SU-DHL-6 (cell line): ENCODE results near the gene ZBTB21.

Experiments used
- H2AFZ ChIP-seq: fragments of 200-600 bp; sonication (generic); 2 replicates; pipeline ENCODE4 v1.6.1; 2014; ENCODE audit warnings: low read depth, mild to moderate bottlenecking, moderate library complexity, mixed read lengths, antibody characterized with exemption, low read length; ENCODE audit not compliant: severe bottlenecking
- H3F3A ChIP-seq: fragments of 200-600 bp; shearing (Covaris generic); 2 replicates; pipeline ENCODE4 v1.6.0; 2016; ENCODE audit warnings: antibody characterized with exemption, mild to moderate bottlenecking; ENCODE audit not compliant: insufficient read depth
- H3K27ac ChIP-seq: fragments of 200-600 bp; sonication (generic); 2 replicates; pipeline ENCODE4 v1.5.1; 2016; ENCODE audit warnings: low read depth, mild to moderate bottlenecking, low read length, moderate library complexity, mixed read lengths
- H3K27me3 ChIP-seq: fragments of 200-600 bp; sonication (generic), shearing (Covaris generic); 2 replicates; pipeline ENCODE4 v1.6.0; 2014; ENCODE audit warnings: mild to moderate bottlenecking, low read length
- H3K36me3 ChIP-seq: fragments of 200-600 bp; sonication (generic); 2 replicates; pipeline ENCODE4 v1.6.1; 2014; ENCODE audit warnings: mild to moderate bottlenecking, low read length, mixed read lengths
- H3K4me2 ChIP-seq: fragments of 300-600, 200-600 bp; shearing (Covaris generic), sonication (generic); 2 replicates; pipeline ENCODE4 v1.6.0; 2014; ENCODE audit warnings: low read length, low read depth, mild to moderate bottlenecking; ENCODE audit not compliant: poor library complexity, severe bottlenecking
- H3K4me3 ChIP-seq: fragments of 200-600 bp; sonication (generic); 2 replicates; pipeline ENCODE4 v1.5.1; 2014; ENCODE audit warnings: antibody characterized with exemption, low read length, mild to moderate bottlenecking, mixed read lengths; ENCODE audit not compliant: insufficient read depth, poor library complexity, severe bottlenecking
- H3K79me2 ChIP-seq: fragments of 200-600 bp; sonication (generic); 2 replicates; pipeline ENCODE4 v1.6.1; 2014; ENCODE audit warnings: mild to moderate bottlenecking, low read length, moderate library complexity; ENCODE audit not compliant: insufficient read depth
- H3K9ac ChIP-seq: fragments of 200-600 bp; sonication (generic); 2 replicates; pipeline ENCODE4 v1.7.0; 2014; ENCODE audit warnings: mild to moderate bottlenecking, low read length
- H3K9me2 ChIP-seq: fragments of 200-600 bp; sonication (generic); replicated peaks from 2 replicates; pipeline ENCODE4 v1.6.1; 2014; ENCODE audit warnings: low read length; ENCODE audit not compliant: insufficient read depth
- H3K9me3 ChIP-seq: fragments of 200-600 bp; sonication (generic); 2 replicates; pipeline ENCODE4 v1.6.1; 2014; ENCODE audit warnings: low read length, mixed read lengths; ENCODE audit not compliant: insufficient read depth
- H4K20me1 ChIP-seq: fragments of 200-600 bp; sonication (generic); 2 replicates; pipeline ENCODE4 v1.6.1; 2014; ENCODE audit warnings: low read depth, mild to moderate bottlenecking, antibody characterized with exemption, low read length, moderate library complexity, mixed read lengths
- EZH2phosphoT487 ChIP-seq: fragments of 200-600 bp; sonication (generic), shearing (Covaris generic); conservative IDR thresholded peaks from 2 replicates; pipeline ENCODE4 v1.6.1; 2018; ENCODE audit warnings: mild to moderate bottlenecking, antibody characterized with exemption, low read length, moderate library complexity, mixed read lengths
- TF ChIP-seq, protein P1 (sequence below): fragments of 200-600 bp; sonication (generic); IDR thresholded peaks from one replicate; pipeline ENCODE4 v1.5.1; 2017; ENCODE audit warnings: antibody characterized with exemption, mild to moderate bottlenecking, low read length, moderate library complexity; ENCODE audit not compliant: insufficient read depth, poor library complexity, severe bottlenecking

The ZBTB21 gene

DNA sequence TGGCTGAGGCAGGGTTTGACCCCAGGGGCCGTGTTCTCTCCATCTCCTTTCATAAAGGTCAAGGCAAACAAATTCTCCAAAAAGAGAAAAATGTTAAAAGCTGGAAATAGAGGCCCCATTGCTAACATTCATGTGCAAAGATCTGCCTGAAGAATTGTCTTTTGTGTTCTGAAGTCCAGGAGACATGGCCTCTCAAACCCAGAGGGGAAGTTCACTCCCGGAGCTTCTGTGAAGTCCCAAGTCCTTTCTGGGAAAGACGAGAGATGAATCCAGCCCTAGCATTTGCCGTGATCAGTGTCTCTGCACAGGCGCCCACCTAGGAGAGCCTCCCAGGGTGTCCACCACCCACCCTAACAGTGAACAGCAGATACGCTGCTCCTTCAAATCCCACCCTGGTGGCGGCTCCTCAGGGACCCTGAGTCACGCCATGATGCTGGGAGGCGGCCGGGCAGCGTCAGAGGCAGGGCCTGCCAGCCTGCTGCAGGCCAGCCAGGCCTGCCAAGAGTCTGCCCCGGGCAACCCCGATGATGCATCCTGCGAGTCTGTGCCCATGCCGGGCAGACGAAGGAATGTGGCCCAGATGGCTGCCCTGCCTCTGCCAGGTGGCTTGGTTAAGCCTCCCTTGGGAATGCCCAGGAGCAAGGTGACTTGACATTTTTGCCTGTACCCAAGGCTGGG lies 51.1 kb downstream of the ZBTB21 start:
- H3K27ac ChIP-seq: no peak overlapping the region

DNA sequence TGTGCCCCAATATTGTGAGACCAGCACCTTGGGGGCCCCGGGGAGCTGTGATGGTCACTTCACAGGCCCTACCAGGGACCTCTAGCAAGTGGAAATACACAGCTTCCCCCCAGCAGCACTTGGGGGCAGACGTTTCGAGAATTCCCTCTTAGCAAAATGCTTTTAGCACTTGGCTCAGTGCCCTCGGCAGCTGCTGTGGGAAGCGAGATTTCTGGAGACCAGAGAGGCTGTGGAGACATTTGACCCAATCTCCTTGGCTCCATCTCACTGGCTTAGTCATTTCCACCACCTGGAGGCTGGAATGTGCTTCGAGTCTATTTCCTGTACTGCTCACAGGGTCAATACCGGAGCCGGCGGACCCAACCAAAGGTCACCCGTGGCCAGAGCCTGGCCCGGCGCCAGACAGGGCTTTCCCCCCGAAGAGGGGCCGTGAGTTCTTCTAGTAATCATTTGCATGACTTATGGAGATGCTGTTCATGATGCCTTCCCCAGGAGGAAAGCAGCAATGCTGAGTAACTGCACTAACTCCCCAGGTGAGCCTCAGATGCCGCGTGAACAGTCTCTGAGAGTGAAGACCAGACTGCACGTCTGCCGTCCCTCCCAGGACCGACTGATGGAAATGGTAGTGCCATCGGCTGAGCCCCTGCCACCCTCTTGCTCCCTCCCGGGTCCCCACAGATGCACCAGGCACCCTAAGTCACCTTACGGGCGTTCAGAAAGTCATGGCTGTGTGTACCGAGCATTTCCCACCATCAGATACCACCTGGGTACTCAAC lies 52.0 kb downstream of the ZBTB21 start:
- no peak overlapping the region for H3K27ac ChIP-seq
- no peaks in the 10 kb centered on the region for H3F3A ChIP-seq
- no peaks in the 10 kb centered on the region for H3K79me2 ChIP-seq
- no peak overlapping the region for H3K9ac ChIP-seq
- no peaks in the 10 kb centered on the region for H3K9me2 ChIP-seq
- no peak overlapping the region for H3K4me3 ChIP-seq
- H3K4me2 ChIP-seq: no peak overlapping the region
- no peak for TF ChIP-seq EZH2phosphoT487
- TF ChIP-seq, protein P1, sequence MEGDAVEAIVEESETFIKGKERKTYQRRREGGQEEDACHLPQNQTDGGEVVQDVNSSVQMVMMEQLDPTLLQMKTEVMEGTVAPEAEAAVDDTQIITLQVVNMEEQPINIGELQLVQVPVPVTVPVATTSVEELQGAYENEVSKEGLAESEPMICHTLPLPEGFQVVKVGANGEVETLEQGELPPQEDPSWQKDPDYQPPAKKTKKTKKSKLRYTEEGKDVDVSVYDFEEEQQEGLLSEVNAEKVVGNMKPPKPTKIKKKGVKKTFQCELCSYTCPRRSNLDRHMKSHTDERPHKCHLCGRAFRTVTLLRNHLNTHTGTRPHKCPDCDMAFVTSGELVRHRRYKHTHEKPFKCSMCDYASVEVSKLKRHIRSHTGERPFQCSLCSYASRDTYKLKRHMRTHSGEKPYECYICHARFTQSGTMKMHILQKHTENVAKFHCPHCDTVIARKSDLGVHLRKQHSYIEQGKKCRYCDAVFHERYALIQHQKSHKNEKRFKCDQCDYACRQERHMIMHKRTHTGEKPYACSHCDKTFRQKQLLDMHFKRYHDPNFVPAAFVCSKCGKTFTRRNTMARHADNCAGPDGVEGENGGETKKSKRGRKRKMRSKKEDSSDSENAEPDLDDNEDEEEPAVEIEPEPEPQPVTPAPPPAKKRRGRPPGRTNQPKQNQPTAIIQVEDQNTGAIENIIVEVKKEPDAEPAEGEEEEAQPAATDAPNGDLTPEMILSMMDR: no peak
- H3K36me3 ChIP-seq: no peaks in the 10 kb centered on the region
- no peaks in the 10 kb centered on the region for H3K27me3 ChIP-seq
- H2AFZ ChIP-seq: no peak overlapping the region
- no peaks in the 10 kb centered on the region for H3K9me3 ChIP-seq
- H4K20me1 ChIP-seq: no peaks in the 10 kb centered on the region

More for the DNA sequence above, 51.1 kb downstream of the ZBTB21 start:
- TF ChIP-seq, protein P1: no peak
- TF ChIP-seq EZH2phosphoT487: no peak
- Histone ChIP-seq H3K4me3 (no peak overlapping the region), H3K9ac (no peak overlapping the region), H3K9me3 (no peaks in the 10 kb centered on the region), H3K4me2 (no peak overlapping the region), H4K20me1 (no peaks in the 10 kb centered on the region), H3K27me3 (no peaks in the 10 kb centered on the region), H3F3A (no peaks in the 10 kb centered on the region), H3K36me3 (no peaks in the 10 kb centered on the region), H3K9me2 (no peaks in the 10 kb centered on the region), H2AFZ (no peak overlapping the region), H3K79me2 (no peaks in the 10 kb centered on the region)

DNA sequence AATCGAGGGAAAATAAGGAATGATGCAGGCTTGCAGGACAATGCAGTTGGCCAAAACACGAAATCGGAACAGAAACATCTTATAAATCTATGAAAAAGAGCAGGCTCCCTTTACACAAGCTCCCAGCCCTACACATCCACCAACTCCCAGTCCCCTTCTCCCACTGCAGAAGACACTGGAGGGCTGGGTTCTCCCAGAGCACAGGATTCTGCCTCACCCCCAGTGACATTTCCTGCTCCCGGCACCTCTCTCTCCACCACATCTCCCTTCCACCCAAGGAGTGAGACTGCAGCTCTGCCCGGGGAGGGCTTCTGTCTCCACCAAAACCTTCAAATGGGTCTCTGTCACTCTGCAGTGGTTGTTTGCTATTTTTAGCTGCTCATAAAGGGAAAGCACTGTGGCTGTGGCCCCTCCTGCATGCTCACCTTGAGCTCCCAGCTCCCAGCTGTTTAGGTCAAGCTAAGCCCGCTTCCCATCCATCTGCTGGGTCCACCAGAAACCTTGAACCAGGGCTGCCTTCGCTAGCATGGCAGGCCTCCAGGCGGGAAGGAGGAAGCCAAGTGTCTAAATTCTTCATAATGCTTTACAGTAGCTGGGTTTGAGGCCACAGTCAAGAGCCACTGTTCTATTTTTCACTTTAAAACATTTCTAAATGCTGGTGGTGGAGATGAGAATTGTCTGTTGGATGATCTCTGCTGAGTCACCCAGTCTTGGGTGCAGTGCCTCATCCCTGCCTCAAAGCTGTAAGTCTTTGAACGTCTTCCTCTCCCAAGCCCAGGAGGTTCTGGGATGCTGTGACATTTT lies 53.0 kb downstream of the ZBTB21 start:
- no peak overlapping the region for H3K27ac ChIP-seq
- no peak overlapping the region for H3K9ac ChIP-seq
- H3K4me2 ChIP-seq: no peak overlapping the region

More for the DNA sequence above, 53.0 kb downstream of the ZBTB21 start:
- no peak overlapping the region for H2AFZ ChIP-seq
- H3K27me3 ChIP-seq: no peaks in the 10 kb centered on the region
- no peaks in the 10 kb centered on the region for H3K36me3 ChIP-seq
- H4K20me1 ChIP-seq: no peaks in the 10 kb centered on the region
- H3K9me3 ChIP-seq: no peaks in the 10 kb centered on the region
- H3K9me2 ChIP-seq: no peaks in the 10 kb centered on the region
- H3F3A ChIP-seq: no peaks in the 10 kb centered on the region
- TF ChIP-seq, protein P1: no peak
- no peak for TF ChIP-seq EZH2phosphoT487
- no peak overlapping the region for H3K4me3 ChIP-seq
- no peaks in the 10 kb centered on the region for H3K79me2 ChIP-seq
